Retinal pigment epithelial cell (primary cell): Measurements from ENCODE around the gene CNTNAP2.

Experiments used
- DNase-seq: peaks from one replicate; pipeline ENCODE4 v3.0.0-alpha.2; 2010; ENCODE audit warnings: low read depth
- H3K4me3 ChIP-seq: 2 replicates; pipeline ENCODE4 v1.5.1; 2011; ENCODE audit warnings: mild to moderate bottlenecking, low read length, control low read depth, moderate library complexity
- TF ChIP-seq, protein P1 (sequence below): conservative IDR thresholded peaks from 2 replicates; pipeline ENCODE4 v1.5.1; 2011; ENCODE audit warnings: low read depth, low read length, control low read depth, inconsistent platforms

The CNTNAP2 gene

DNA sequence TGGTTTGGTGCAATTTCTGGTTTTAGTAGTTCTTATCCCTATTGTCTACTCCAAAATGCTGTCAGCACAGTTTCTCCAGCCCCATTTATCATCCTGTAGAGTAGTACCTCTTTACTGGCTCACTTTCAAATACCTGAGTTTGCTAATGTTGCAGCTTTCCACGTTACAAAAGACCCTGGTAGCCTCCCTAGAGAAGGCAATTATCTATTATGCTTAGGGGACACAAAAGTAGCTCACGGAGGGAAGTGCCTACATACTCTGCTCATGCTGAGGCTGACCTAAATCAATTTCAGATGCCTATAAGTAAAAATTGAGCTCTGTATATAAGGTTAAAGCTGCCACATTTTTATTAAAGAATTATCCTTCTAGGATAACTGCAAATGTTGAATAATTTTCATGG is 603.6 kb downstream of the CNTNAP2 start:
- no peak for DNase-seq
- TF ChIP-seq, protein P1, sequence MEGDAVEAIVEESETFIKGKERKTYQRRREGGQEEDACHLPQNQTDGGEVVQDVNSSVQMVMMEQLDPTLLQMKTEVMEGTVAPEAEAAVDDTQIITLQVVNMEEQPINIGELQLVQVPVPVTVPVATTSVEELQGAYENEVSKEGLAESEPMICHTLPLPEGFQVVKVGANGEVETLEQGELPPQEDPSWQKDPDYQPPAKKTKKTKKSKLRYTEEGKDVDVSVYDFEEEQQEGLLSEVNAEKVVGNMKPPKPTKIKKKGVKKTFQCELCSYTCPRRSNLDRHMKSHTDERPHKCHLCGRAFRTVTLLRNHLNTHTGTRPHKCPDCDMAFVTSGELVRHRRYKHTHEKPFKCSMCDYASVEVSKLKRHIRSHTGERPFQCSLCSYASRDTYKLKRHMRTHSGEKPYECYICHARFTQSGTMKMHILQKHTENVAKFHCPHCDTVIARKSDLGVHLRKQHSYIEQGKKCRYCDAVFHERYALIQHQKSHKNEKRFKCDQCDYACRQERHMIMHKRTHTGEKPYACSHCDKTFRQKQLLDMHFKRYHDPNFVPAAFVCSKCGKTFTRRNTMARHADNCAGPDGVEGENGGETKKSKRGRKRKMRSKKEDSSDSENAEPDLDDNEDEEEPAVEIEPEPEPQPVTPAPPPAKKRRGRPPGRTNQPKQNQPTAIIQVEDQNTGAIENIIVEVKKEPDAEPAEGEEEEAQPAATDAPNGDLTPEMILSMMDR: no peak
- no peak overlapping the region for H3K4me3 ChIP-seq

DNA sequence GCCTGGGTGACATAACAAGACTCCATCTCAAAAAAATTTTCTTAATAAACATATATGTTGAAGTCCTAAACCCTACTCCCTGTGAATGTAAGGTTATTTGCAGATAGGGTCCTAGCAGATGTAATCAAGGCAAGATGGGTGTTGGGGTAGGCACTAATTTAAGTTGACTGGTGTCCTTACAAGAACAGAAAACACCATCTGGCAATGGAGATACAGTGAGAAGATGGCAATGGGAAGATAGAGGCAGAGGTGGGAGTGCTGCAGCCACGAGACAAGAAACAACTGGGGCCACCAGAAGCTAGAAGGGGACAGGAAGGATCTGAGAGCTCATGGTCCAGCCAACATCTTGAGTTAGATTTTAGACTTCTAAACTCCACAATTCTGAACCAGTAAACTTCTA is 606.4 kb downstream of the CNTNAP2 start:
- no peak for DNase-seq
- H3K4me3 ChIP-seq: no peak overlapping the region
- TF ChIP-seq, protein P1: no peak

DNA sequence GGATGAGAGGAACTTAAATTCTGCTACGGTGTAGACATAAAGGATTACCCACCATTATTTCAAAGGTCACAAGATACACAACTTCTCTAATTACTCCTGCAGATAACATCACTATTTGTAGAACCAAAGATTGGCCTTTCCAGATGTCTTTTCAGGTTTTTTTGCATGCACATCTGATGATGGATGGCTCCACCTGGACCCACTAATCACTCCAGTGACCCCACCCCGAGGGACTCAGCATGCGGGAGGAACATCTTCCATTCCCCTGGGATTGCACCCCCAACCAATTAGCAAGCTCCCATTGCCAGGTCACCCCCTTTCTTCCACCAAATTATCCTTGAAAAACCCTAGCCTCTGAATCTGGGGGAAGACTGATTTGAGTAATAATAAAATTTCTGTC is 608.9 kb downstream of the CNTNAP2 start:
- no peak for DNase-seq
- TF ChIP-seq, protein P1: no peak
- no peak overlapping the region for H3K4me3 ChIP-seq

DNA sequence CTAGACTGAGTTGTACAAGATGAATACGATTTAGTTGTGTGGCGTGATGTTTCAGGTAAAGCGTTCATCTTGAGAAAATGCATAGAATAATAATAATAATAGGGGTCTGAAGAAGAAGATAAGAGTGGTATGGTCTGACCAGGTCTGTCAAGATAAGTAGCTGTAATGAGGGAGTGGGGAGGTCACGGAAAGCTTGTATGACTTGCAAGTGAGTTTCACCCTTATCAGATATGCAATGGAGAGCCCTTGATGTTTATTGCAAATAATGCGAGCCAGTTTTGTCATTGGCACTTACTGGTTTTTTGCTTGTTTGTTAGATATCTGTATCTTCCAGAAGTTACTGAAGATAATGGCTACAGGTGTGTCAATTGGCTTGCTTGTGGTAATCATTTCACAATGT is 611.5 kb downstream of the CNTNAP2 start:
- TF ChIP-seq, protein P1: no peak
- DNase-seq: no peak
- H3K4me3 ChIP-seq: no peak overlapping the region

DNA sequence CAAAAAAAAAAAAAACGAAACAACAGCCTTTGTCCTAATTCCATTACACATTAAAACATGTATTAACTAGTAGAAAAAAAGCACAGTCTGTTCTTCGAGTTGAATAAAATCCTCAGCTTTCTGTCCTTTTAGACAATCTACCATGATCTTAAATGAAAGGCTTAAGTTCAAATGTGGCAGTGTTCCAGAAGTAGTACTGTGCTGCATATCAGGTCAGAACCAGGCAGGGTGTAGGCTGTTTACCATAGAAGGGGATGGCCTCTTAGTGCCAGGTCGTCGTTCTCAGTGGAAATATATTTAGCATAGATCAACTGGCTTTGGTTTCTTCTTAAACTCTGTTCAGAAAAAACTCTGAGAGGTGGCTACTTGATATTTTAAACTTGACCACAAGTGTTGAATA is 612.0 kb downstream of the CNTNAP2 start:
- DNase-seq: no peak
- TF ChIP-seq, protein P1: no peak
- H3K4me3 ChIP-seq: no peak overlapping the region

DNA sequence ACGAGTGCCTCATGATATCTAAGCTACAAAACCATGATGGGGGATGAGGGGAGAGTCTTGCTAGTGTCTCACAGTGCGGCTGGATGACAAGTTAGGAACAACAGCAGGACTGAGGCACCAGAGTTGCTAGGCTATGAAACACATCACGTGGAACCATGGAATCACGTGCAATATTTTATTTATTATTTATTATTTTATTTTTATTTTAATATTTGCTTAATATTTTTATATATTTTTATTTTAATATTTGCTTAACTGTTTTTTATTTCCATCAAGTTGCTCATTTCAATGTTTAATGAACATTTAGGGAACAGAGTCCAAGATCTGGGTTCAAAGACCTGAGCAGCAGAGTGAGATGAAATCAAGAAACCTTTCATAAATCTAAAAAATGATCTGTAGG is 614.6 kb downstream of the CNTNAP2 start:
- no peak for DNase-seq
- no peak overlapping the region for H3K4me3 ChIP-seq
- TF ChIP-seq, protein P1: no peak

DNA sequence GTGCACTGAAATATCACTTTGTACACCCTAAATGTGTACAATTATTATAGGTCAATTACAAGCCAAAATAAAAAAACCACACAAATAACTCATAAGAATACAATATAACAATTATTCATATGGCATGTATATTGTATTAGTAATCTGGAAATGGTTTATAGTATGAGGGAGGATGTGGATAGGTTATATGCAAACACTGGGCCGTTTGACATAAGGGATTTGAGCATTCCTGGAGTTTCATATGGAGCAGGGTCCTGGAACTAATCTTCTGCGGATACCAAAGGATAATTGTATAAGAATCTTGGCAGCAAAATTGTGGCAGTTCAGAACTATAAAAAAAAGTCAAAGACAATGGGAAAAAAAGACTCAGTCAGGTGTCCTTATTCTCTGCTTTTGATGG is 619.4 kb downstream of the CNTNAP2 start:
- no peak for DNase-seq
- H3K4me3 ChIP-seq: no peak overlapping the region
- TF ChIP-seq, protein P1: no peak
